GM12873 (cell line): ENCODE measurements around the gene TMEM164.

Experiments used
- TF ChIP-seq, protein P1 (sequence below): IDR thresholded peaks from 2 replicates; pipeline ENCODE4 v1.5.1; 2012; ENCODE audit warnings: low read depth, mild to moderate bottlenecking, moderate library complexity, low read length, control low read depth; ENCODE audit not compliant: insufficient read depth; ENCODE audit errors: missing control alignments

The TMEM164 gene

GRCh38 chrX:110002300-110003166, at the start of gene TMEM164:
TSS of gene TMEM164 (plus strand) at chrX:110003114. CDS start at chrX:110003775, 661 bp downstream.
- TF ChIP-seq, protein P1, sequence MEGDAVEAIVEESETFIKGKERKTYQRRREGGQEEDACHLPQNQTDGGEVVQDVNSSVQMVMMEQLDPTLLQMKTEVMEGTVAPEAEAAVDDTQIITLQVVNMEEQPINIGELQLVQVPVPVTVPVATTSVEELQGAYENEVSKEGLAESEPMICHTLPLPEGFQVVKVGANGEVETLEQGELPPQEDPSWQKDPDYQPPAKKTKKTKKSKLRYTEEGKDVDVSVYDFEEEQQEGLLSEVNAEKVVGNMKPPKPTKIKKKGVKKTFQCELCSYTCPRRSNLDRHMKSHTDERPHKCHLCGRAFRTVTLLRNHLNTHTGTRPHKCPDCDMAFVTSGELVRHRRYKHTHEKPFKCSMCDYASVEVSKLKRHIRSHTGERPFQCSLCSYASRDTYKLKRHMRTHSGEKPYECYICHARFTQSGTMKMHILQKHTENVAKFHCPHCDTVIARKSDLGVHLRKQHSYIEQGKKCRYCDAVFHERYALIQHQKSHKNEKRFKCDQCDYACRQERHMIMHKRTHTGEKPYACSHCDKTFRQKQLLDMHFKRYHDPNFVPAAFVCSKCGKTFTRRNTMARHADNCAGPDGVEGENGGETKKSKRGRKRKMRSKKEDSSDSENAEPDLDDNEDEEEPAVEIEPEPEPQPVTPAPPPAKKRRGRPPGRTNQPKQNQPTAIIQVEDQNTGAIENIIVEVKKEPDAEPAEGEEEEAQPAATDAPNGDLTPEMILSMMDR = no peak

DNA sequence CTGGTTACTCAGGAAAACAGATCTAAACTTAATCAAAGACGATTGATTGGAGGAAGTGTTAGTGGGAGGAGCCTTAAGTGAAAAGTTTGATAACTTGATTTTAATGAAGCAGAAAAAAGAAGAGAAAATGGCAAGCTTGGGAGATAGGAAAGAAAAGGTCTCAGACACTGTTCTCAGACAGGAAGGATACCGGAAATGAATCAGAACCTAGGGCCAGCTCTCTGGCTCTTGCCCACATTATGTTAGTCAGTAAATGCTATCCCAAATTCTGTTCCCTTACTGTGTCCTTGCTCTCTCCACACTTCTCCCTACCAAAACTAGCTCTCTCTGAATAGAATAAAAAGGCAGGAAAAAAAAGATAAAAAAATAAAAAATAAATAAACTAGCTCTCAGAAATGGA, 48.6 kb upstream of the TMEM164 start:
- TF ChIP-seq, protein P1 = no peak

GRCh38 chrX:109954955-109955354, 48.0 kb upstream of the TMEM164 start:
- TF ChIP-seq, protein P1 = no peak

DNA sequence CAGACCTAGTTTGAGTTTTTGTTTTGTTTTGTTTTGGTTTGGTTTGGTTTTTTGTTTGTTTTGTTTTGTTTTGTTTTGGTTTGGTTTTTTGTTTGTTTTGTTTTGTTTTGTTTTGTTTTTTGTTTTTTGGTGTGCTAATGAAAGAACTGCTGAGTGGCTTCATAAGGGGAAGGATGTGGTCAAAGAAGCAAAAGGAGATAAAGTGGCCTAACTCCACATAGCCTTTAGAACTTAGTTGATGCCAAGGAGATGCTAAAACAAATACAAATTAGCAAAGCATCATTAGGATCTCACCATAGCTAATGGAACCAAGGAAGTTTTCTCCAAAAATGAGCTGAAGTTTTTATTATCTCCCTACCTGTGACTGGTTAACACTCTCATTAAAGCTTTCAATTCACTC, 44.6 kb upstream of the TMEM164 start:
- TF ChIP-seq, protein P1 = no peak

DNA sequence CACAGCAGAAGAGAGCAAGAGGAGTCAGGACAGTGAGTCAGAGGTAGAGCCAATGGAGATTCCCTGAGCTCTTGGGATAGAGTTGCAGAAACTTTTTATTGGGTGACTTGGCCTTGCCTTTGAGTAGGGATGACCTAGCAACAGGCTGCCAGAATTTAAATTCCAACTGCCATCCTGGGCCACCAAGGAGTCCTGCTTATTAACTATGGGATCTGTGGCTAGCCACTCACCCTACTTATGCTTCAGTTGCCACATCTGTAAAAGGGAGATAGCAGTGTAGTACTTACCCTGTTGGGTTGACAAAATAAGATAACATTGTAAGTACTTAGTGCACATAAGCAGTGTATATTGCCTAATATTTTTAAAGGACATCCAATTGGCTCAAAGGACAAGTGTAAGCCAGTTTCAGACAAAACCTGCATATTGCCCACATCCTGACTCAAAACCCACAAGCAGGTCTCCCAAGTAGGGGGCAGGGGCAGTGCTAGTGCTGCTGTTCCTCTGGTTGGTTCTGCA, 43.5 kb upstream of the TMEM164 start:
- TF ChIP-seq, protein P1 = no peak

GRCh38 chrX:109964390-109964789, 38.5 kb upstream of the TMEM164 start:
- TF ChIP-seq, protein P1 = no peak

DNA sequence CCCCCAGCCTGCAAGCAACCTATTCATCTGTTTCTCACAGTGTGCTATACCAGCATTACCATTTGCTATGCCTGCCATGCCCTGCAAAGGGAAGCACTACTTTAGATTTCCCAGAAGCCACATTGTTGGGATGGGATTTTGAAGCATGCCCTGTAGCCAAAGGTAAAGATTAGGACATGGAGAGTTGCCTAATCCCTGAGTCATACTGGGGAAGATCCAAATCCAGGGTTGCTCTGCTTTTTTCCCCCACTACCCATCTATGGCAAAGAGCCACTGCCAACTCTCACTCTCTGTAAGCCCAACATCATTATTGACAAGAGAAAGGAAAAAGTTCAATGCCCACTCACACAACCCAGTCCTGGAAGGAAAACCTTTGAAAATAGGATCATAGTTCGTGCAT, 36.7 kb upstream of the TMEM164 start:
- TF ChIP-seq, protein P1 = no peak
